ENCODE measurements around the gene RAB40C.

Gene RAB40C

DNA sequence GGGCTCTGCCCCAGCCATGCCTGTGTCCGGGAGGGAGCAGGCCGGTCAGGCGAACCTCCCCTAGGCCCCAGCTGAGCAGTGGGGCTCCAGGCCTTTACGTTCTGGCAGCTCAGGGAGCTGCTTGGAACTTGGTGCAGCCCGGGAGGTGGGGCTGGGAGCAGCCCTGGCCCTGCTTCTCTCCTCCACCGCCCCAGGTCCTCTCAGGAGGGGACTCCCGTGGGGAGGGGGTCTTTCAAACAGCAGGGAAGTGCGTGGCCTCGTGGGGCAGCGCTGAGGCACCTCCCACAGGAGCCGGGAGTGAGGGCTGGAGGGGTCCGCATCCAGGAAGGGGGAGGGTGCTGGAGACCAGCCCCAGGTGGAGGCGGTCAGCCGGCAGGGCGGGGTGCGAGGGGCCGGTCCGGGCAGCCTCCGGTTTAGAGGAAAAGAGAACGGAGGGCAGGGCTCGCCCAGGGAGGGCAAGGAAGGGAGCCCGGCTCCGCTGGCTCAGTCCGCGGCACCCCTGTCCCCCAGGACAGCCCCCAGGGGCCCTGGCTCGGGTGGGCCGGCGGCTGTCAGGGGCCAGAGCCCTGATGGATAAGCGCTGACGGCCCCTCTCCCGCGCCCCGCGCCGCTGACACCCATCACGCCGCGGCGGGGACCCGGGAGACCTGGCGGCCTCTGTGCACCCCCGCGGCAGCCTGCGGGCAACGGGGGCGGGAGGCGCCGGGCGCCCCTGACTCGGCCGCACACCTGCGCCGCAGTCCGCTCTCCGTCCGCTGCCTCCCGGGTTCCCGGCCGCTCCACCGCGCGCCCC, 30.3 kb upstream of the RAB40C start:
- peak; percentile 51 for DNase-seq (ENCODE audit: low spot score)

DNA sequence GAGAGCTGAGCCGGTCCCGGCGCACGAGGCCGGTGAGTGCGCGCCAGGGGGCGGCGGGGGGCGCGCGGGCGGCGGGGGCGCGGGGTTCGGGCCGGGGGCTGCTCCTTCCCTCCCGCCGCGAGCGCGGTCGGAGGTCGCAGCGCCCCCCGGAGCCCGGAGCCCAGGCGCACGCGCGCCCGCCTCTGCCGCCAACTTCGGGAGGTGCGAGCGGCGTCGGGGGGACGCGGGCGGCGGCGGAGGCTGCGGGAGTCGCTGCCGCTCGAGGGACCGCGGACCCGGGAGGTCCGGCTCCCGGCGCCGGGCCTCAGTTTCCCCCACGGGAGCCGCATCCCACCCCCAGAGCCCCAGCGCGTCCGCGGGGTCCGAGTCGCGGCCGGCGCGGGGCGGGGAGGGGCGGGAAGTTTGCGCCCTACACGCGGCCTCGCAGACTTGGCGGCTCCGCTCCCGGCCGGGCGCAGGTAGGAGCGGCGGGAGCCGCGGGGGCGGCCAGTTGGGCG, 29.6 kb upstream of the RAB40C start, which contains the start of gene PRR35:
Gene PRR35 (plus strand): TSS at position 191 of the 497 bp plus-strand sequence. CDS start 2,901 bp downstream, outside the sequence.
- peak; percentile 76 for DNase-seq (ENCODE audit: low spot score)

DNA sequence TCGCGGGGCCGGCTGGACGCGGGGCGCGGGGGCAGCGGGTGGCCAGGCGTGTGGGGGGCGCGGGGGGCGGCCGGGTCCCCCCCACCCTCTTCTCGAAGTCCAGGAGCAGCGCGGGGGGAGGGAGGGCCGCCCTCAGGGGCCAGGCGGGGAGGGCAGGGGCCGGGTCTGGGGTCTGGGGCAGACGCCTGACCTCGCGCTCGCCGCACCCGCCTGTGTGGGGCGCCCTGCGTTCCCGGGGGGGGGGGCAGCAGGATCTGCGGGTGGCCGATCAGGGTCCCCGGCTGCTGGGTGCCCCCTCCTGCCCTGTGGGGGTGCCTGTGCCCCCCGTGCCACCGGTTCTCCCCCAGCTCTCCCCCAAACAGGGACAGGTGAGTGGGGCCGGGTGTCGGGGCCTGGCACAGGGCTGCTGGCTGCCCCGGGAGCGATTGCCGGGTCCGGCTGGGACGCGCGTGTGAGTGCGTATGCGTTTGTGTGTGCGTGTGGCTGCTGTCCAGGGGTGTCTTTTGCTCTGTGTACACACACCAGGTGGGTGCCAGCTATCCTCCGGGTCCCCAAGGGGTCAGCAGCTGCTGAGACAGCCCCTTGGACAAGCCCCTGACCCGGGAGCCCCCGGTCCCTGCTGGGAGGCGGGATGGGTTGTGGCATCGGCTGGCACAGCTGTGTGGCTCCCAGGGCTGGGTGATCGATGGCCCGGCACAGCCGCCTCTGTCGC, 29.0 kb upstream of the RAB40C start:
- DNase-seq (ENCODE audit: low spot score): no peak

DNA sequence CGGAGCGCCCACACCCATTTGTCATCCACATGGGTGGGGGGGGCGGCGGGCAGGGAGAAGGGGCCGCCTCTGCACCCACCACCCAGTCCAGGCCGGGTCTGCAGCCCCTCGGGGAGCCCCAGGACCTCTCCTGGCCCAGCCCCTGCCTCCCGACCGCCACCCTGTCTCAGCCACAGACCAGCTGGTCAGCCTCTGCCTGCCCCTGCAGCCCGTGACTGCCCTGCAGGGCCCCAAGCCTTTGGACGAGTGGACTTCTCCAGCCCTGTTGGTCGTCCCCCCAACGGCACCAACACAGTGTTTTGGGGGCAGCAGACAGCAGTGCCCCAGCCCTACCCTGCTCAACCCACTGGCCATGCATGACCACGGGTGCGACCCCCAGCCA, 28.5 kb upstream of the RAB40C start:
- no peak for DNase-seq (ENCODE audit: low spot score)

DNA sequence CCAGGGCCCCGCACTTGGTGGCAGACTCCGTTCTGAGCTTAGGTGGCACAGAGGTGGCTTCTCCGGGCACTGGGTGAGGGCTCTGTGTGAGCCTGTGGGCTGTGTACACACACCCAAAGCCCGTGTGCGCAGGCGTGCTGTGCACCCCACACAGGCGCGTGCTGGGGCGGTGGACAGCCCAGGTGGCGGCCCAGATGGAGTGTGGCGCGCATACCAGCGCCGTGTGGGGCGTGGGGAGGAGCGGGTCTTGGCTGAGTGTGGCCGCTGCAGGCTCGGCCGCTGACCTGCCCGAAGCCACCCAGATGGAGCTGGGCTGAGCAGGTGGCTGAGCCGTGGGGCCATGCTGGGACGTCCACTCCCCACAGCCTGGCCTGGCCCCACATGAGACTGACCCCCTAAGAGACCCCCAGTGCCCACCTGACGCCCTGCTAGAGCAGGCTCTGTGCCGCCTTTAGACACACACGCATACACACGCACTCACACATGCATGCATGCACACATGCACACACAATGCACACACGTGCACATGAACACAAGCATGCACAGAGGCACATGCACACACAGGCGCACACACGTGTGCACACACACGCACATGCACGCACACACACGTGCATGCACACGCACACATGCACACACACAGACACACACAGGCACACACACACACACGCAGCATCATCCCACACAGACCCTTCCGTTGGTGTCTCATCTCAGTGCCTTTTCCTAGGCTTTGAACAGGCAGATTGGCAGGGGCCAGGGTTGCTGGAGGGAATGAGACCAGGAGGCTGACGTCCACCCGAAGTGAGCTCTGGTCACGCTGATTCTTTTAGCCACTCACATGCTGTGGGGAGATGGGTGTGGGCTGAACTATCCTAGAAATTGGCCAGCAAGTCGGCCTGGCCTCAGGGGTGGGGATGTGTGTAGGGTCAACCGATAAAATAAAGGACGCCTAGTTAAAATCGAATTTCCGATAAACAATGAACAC, 27.6 kb upstream of the RAB40C start:
- DNase-seq (ENCODE audit: low spot score): no peak

GRCh38 chr16:563072-563644, 26.7 kb upstream of the RAB40C start:
- DNase-seq (ENCODE audit: low spot score): no peak

GRCh38 chr16:564690-565418, 25.0 kb upstream of the RAB40C start:
- no peak for DNase-seq (ENCODE audit: low spot score)

DNA sequence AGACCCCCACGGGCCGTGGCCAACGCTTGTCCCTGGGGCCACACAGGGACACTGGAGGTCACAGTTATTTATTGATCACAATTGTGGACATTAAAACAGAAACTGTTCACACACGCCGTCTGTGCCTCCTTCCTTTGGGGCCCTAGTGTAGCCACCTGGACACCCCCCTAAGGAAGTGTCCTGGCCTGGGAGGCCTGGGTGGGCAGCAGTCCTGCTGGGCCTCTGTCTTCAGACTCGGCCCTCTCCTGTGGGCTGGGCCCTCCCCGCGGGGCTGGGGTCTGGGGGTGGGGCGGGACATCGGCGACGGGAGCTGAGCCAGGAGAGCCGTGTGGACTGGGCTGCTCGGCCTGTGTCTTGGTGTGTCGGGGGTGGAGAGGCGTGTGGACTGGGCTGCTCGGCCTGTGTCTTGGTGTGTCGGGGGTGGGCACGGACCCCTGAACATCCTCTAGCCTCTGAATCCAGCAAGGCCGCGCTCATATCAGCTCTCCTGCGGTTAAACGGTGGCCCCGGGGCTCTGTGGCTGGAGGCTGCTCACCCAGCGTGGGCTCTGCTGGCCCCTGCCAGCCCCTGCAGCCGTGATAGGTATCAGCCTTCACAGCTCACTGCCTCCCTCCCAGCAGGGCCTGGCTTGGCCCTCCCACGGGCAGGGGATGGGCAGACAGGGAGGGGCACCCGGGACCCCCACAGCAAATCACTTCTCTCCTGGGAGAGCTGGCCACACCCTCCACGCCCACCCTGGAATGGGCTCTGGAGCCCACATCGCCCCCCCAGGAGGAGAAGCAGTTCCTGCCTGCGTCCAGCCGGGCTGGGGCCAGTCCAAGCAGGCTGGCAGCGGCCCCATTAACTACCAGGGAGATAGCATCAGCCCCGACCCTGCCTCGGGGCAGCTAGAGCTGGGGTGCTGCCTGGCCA, 24.2 kb upstream of the RAB40C start:
- DNase-seq (ENCODE audit: low spot score): no peak

- DNase-seq (ENCODE audit: low spot score): no peak
These were observed 23.1 kb upstream of the RAB40C start, which contains the start of gene NHLRC4 for GRCh38 chr16:566475-567372. Gene NHLRC4 (plus strand): TSS chr16:567005. CDS start chr16:568048, 1,043 bp downstream.

- no peak for DNase-seq (ENCODE audit: low spot score)
These were observed 22.3 kb upstream of the RAB40C start for GRCh38 chr16:567373-568256.

- DNase-seq (ENCODE audit: low spot score): no peak
These were observed 21.2 kb upstream of the RAB40C start for GRCh38 chr16:568401-569258.

DNA sequence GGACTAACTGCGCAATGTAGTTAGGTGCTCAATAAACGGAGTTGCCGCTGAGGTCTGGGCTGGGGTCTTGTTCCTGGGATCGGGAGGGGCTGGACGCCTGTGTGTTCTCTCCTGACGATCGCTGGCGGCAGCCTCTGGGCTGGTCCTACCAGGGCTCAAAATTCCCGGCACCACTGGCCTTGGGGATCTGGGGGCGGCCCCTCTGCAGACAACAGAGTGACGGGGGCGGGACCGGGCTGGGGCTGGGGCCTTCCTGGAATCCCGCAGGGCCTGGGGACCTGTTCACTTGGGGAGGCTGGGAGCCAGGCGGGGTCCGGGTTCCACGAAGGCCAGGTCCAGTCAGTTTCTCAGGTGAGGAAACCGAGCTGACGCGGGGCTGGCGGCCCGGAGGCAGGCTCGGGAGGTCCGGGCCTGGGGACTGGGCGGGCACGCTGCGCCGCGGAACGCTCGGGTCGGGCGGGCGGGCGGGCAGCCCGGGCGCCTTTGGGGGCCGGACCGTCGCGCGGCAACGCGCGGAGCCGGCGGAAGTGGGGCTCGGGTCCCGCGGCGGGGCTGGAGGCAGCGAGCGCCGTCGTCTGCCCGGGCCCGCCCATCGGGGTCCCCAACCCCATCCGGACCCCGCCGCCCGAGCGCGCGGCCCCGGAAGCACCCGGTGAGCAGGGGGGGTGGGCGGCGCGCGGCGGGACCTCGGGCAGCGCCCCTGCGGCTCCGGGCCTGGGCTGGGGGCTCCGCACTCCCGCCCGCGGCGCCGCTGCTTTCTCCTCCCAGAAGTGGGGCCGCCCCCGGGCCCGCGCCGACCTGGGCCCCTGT, 20.2 kb upstream of the RAB40C start, which contains the start of gene PIGQ:
Gene PIGQ (plus strand): TSS at position 524 of the 810 bp plus-strand sequence. CDS start 4,107 bp downstream, outside the sequence.
- DNase-seq (ENCODE audit: low spot score): peak; percentile 94

DNA sequence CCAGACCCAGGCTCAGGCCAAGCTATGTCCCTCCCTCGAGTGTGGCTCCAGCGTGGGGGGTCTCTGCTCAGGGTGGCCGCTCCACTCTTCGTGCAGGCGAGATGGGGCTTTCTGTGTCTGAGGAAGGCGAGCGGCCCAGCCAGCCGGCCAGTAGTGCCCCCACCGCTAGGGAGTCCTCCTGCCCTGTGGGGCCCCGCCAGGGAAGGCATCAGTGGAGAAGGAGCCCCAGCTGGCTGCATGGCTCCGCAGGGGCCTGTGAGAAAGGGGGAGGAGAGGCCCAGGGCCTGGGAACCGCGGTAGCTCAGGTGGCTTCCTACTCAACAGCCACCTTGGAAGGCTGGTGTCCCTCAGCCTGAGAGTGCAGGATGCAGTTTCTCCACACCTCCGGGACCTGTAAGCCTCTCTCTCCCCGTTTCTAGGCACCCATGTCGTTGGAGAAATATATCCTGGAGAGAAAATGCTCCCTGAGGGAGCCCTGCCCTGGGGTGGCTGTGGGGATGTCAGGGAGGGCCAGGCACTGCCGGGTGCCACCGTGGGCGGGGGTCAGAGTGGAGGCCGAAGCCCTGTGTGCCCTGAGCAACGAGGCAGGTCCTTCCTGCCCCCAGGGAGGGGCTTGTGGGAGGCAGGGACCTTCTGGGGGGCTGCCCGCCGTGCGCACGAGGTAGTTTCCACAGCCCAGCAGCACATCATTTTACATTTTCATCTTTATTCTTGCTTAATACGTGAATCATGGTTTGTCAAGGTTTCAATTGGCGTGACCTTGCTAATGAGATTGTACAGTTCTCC, 16.8 kb upstream of the RAB40C start:
- no peak for DNase-seq (ENCODE audit: low spot score)

- DNase-seq (ENCODE audit: low spot score): no peak
These were observed 15.7 kb upstream of the RAB40C start for GRCh38 chr16:574021-574760.
